Loucy (cell line): Measurements from ENCODE around the gene FOXA2.

Experiments used
- CTCF ChIP-seq: fragments of 200-600 bp; sonication (generic); conservative IDR thresholded peaks from 2 replicates; pipeline ENCODE4 v1.5.1; 2014; ENCODE audit warnings: mild to moderate bottlenecking, antibody characterized with exemption, low read length
- EZH2phosphoT487 ChIP-seq: fragments of 200-600 bp; IDR thresholded peaks from 2 replicates; pipeline ENCODE4 v1.6.1; 2018; ENCODE audit warnings: antibody characterized with exemption, mild to moderate bottlenecking, moderate library complexity, borderline replicate concordance

DNA sequence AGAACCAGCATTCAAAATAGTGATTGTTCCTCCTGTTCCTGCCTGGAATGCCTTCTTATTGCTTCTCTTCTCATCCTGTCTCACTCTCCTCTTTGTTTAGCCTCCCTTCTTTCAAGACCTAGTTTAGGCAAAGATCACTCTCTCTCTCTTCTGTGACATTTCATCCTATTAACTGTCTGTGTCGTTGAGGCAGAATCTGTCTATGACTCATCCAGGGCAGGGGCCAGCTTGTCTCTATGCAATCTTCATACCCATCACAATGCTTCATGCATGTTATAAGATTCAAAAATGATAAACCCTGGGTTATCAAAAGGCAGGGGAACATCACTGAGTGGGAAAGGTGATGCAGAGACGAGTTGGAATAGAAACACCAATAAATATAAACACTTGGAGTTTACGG, 32.2 kb upstream of the FOXA2 start:
- no peak for TF ChIP-seq CTCF
- TF ChIP-seq EZH2phosphoT487, result no peak
